HepG2 (cell line): ENCODE measurements around the gene CABP4. TPM values are rescaled to one million over a fixed set of nuclear protein-coding genes. Genes with fewer than 3 reads are reported as not detected.

Source experiments
- CBFB ChIP-seq: sonication (generic); formaldehyde crosslinking; IDR thresholded peaks from 2 replicates; pipeline ENCODE4 v1.4.0; 2020; ENCODE audit warnings: missing genetic modification reagents
- DNMT3B ChIP-seq: conservative IDR thresholded peaks from 2 replicates; pipeline ENCODE4 v1.6.1; 2016; ENCODE audit warnings: missing biosample characterization, control low read depth
- ELF1 ChIP-seq: sonication (generic); formaldehyde crosslinking; IDR thresholded peaks from 2 replicates; pipeline ENCODE4 v1.4.0; 2020; ENCODE audit warnings: missing genetic modification reagents
- ERF ChIP-seq: IDR thresholded peaks from 2 replicates; pipeline ENCODE4 v1.6.1; 2018; ENCODE audit warnings: missing biosample characterization, missing genetic modification reagents
- JUNB ChIP-seq: sonication (generic); formaldehyde crosslinking; IDR thresholded peaks from 2 replicates; pipeline ENCODE4 v1.8.0; 2022; ENCODE audit warnings: missing genetic modification reagents, mild to moderate bottlenecking, borderline replicate concordance
- KDM1A ChIP-seq: IDR thresholded peaks from 2 replicates; pipeline ENCODE4 v1.6.1; 2016; ENCODE audit warnings: missing compliant biosample characterization
- LRRFIP1 ChIP-seq: sonication (generic); formaldehyde crosslinking; conservative IDR thresholded peaks from 2 replicates; pipeline ENCODE4 v1.4.0; 2020; ENCODE audit warnings: missing genetic modification reagents
- MXI1 ChIP-seq: IDR thresholded peaks from 3 replicates; pipeline ENCODE4 v1.6.1; 2012; ENCODE audit warnings: low read depth, low read length, inconsistent platforms, borderline replicate concordance
- NCOA1 ChIP-seq: sonication (generic); formaldehyde crosslinking; IDR thresholded peaks from 2 replicates; pipeline ENCODE4 v1.9.0; 2021; ENCODE audit warnings: missing genetic modification reagents
- POLR2AphosphoS5 ChIP-seq: IDR thresholded peaks from 2 replicates; pipeline ENCODE4 v1.6.1; 2012; ENCODE audit warnings: low read depth, low read length
- RBFOX2 ChIP-seq: fragments of 200-400 bp; formaldehyde crosslinking; IDR thresholded peaks from 2 replicates; pipeline ENCODE4 v1.6.1; 2017; ENCODE audit warnings: low read depth, mild to moderate bottlenecking, low read length
- SMAD3 ChIP-seq: sonication (generic); formaldehyde crosslinking; IDR thresholded peaks from 2 replicates; pipeline ENCODE4 v1.4.0; 2020; ENCODE audit warnings: missing genetic modification reagents
- TARDBP ChIP-seq: sonication (generic); formaldehyde crosslinking; IDR thresholded peaks from 2 replicates; pipeline ENCODE4 v1.8.0; 2022; ENCODE audit warnings: mild to moderate bottlenecking, missing genetic modification reagents
- TFDP2 ChIP-seq: sonication (generic); formaldehyde crosslinking; IDR thresholded peaks from 2 replicates; pipeline ENCODE4 v1.4.0; 2020; ENCODE audit warnings: missing genetic modification reagents
- ZNF232 ChIP-seq: sonication (generic); formaldehyde crosslinking; IDR thresholded peaks from 2 replicates; pipeline ENCODE4 v1.4.0; 2020; ENCODE audit warnings: missing genetic modification reagents, borderline replicate concordance
- ZNF329 ChIP-seq: sonication (generic); formaldehyde crosslinking; IDR thresholded peaks from 2 replicates; pipeline ENCODE4 v1.9.0; 2021; ENCODE audit warnings: low read depth, mild to moderate bottlenecking, missing genetic modification reagents
- ZNF382 ChIP-seq: sonication (generic); formaldehyde crosslinking; IDR thresholded peaks from 2 replicates; pipeline ENCODE4 v1.5.0; 2020; ENCODE audit warnings: missing genetic modification reagents, mild to moderate bottlenecking, borderline replicate concordance
- ZNF567 ChIP-seq: sonication (generic); formaldehyde crosslinking; IDR thresholded peaks from 2 replicates; pipeline ENCODE4 v1.8.1; 2023; ENCODE audit warnings: mild to moderate bottlenecking, missing genetic modification reagents, borderline replicate concordance
- ZNF570 ChIP-seq: sonication (generic); formaldehyde crosslinking; IDR thresholded peaks from 2 replicates; pipeline ENCODE4 v1.4.0; 2020; ENCODE audit warnings: mild to moderate bottlenecking, missing genetic modification reagents, borderline replicate concordance
- ZNF574 ChIP-seq: sonication (generic); formaldehyde crosslinking; IDR thresholded peaks from 2 replicates; pipeline ENCODE4 v1.4.0; 2020; ENCODE audit warnings: missing genetic modification reagents
- ZNF709 ChIP-seq: sonication (generic); formaldehyde crosslinking; IDR thresholded peaks from 2 replicates; pipeline ENCODE4 v1.5.0; 2020; ENCODE audit warnings: mild to moderate bottlenecking, missing genetic modification reagents
- ZNF788 ChIP-seq: sonication (generic); formaldehyde crosslinking; IDR thresholded peaks from 2 replicates; pipeline ENCODE4 v1.5.0; 2020; ENCODE audit warnings: mild to moderate bottlenecking, missing genetic modification reagents, borderline replicate concordance
- polyA plus RNA-seq, 8 experiments: library from polyadenylated mRNA; depleted of rRNA in 3 of 8; stranded (reverse) in 7 of 8; unstranded in 1 of 8; fragments of >200 nt; fragmentation: Illumina TruSeq in 4 of 8; extraction: Trizol in 4 of 8; gene quantifications; 2 replicates each; pipeline versions ENCODE4 v1.2.1 to v1.2.3, GENCODE V29; 2011 to 2016; ENCODE audit warnings: low read depth in 4 of 8, missing spikeins in 1 of 8, mixed read lengths in 1 of 8; ENCODE audit not compliant: insufficient read depth in 1 of 8
- total RNA-seq, 5 experiments: library from RNA; depleted of rRNA; stranded (reverse); fragments of >200 nt; fragmentation: Illumina TruSeq; extraction: Trizol; gene quantifications; 2 replicates each; pipeline ENCODE4 v1.2.3, GENCODE V29; 2016; ENCODE audit warnings: low read depth in 1 of 5

The CABP4 gene
- total and polyA plus RNA-seq, 2 of the 13 experiments (the other 11 are each of a cell fraction or from before 2014, with no cell fraction given) = not detected

- TF ChIP-seq ZNF232 (CRISPR knock-in tag) (peak; percentile 82; the same call in 1 of the 2 replicates), ERF (CRISPR knock-in tag) (peak; percentile 56; the same call in 1 of the 2 replicates), DNMT3B (CRISPR knock-in tag) (no peak), KDM1A (no peak), SMAD3 (CRISPR knock-in tag) (peak; percentile 68; the same call in 1 of the 2 replicates), ZNF570 (CRISPR knock-in tag) (0 out of 2 replicates have a peak, but pooled peaks have one; percentile 56), NCOA1 (0 out of 2 replicates have a peak, but pooled peaks have one; percentile 73), ZNF567 (CRISPR knock-in tag) (peak; percentile 88; the same call in 1 of the 2 replicates), RBFOX2 (peak; percentile 88), JUNB (CRISPR knock-in tag) (no peak), ZNF329 (CRISPR knock-in tag) (peak; percentile 5; the same call in 1 of the 2 replicates), POLR2AphosphoS5 (peak; percentile 82), ZNF574 (CRISPR knock-in tag) (peak; percentile 95), TFDP2 (peak; percentile 81), TARDBP (CRISPR knock-in tag) (peak; percentile 60), CBFB (CRISPR knock-in tag) (0 out of 2 replicates have a peak, but pooled peaks have one; percentile 59), ELF1 (CRISPR knock-in tag) (peak; percentile 92), LRRFIP1 (CRISPR knock-in tag) (no peak), ZNF788 (CRISPR knock-in tag) (peak; percentile 72), MXI1 (peak; percentile 89; the same call in 1 of the 3 replicates), ZNF382 (no peak), ZNF709 (peak; percentile 77; the same call in 1 of the 2 replicates)
Observed at GRCh38 chr11:67428052-67429001, 26.8 kb upstream of the CABP4 start, which contains the start of gene RPS6KB2 (continued).
